OCI-LY7 (cell line): ENCODE results near the gene CDKAL1. TPM values are rescaled to one million over a fixed set of nuclear protein-coding genes. Genes with fewer than 3 reads are reported as not detected.

Experiments
- BruUV-seq: library from RNA; stranded (reverse); fragments of 400-500 nt; replicated peaks from 2 replicates; lab custom pipeline; 2021; lab: Mats Ljungman, UMichigan
- CTCF ChIA-PET: fragments of 300-600 bp; sonication (Branson Sonifier 250); formaldehyde crosslinking; loops from one replicate; lab custom pipeline; 2022; ENCODE audit warnings: antibody characterized with exemption; ENCODE audit not compliant: unreplicated experiment; lab: Charles Lee
- POLR2A ChIA-PET: fragments of 300-600 bp; sonication (Branson Sonifier 250); formaldehyde crosslinking; loops from one replicate; lab custom pipeline; 2022; ENCODE audit warnings: antibody characterized with exemption; lab: Charles Lee
- DNase-seq: peaks from one replicate; pipeline ENCODE4 v3.0.0-alpha.2; 2015; ENCODE audit warnings: low spot score
- H2AFZ ChIP-seq: fragments of 200-600 bp; sonication (generic), shearing (Covaris generic); 2 replicates; pipeline ENCODE4 v1.6.1; 2014; ENCODE audit warnings: mild to moderate bottlenecking, antibody characterized with exemption, low read length, moderate library complexity
- H3K27ac ChIP-seq: fragments of 200-600 bp; sonication (generic); 2 replicates; pipeline ENCODE4 v1.5.1; 2014; ENCODE audit warnings: mixed run types, low read depth, mild to moderate bottlenecking, moderate library complexity, low read length, inconsistent platforms; ENCODE audit not compliant: poor library complexity, severe bottlenecking
- H3K36me3 ChIP-seq: fragments of 200-600 bp; sonication (generic); 2 replicates; pipeline ENCODE4 v1.6.1; 2014; ENCODE audit warnings: mild to moderate bottlenecking, antibody characterized with exemption, low read length, moderate library complexity, mixed read lengths; ENCODE audit not compliant: insufficient read depth
- H3K4me1 ChIP-seq: fragments of 200-600 bp; sonication (generic); 2 replicates; pipeline ENCODE4 v1.5.1; 2014; ENCODE audit warnings: mild to moderate bottlenecking, low read length; ENCODE audit not compliant: insufficient read depth, poor library complexity, severe bottlenecking
- H3K4me2 ChIP-seq: fragments of 200-600 bp; sonication (generic); 2 replicates; pipeline ENCODE4 v1.6.1; 2014; ENCODE audit warnings: mild to moderate bottlenecking, low read length
- H3K4me3 ChIP-seq: fragments of 200-600 bp; sonication (generic); 2 replicates; pipeline ENCODE4 v1.5.1; 2014; ENCODE audit warnings: mild to moderate bottlenecking, low read depth, low read length; ENCODE audit not compliant: poor library complexity, severe bottlenecking
- H3K79me2 ChIP-seq: fragments of 200-600 bp; sonication (generic); 2 replicates; pipeline ENCODE4 v1.6.1; 2016; ENCODE audit warnings: low read depth, mild to moderate bottlenecking, low read length, moderate library complexity, mixed read lengths; ENCODE audit not compliant: insufficient read depth
- H3K9me2 ChIP-seq: fragments of 200-600 bp; sonication (generic); 2 replicates; pipeline ENCODE4 v1.6.1; 2016; ENCODE audit warnings: mild to moderate bottlenecking, low read length, mixed read lengths; ENCODE audit not compliant: insufficient read depth
- H3K9me3 ChIP-seq: fragments of 200-600 bp; sonication (generic); 2 replicates; pipeline ENCODE4 v1.6.1; 2014; ENCODE audit warnings: mild to moderate bottlenecking, mixed run types, low read length, mixed read lengths
- H4K20me1 ChIP-seq: fragments of 200-600 bp; sonication (generic); 2 replicates; pipeline ENCODE4 v1.6.1; 2014; ENCODE audit warnings: mild to moderate bottlenecking, antibody characterized with exemption, low read length, moderate library complexity, mixed read lengths; ENCODE audit not compliant: insufficient read depth
- EZH2phosphoT487 ChIP-seq: fragments of 200-600 bp; sonication (generic); IDR thresholded peaks from 2 replicates; pipeline ENCODE4 v1.6.1; 2018; ENCODE audit warnings: low read depth, borderline replicate concordance, mild to moderate bottlenecking, mixed run types, antibody characterized with exemption, low read length, moderate library complexity, mixed read lengths
- intact Hi-C: fragments of 100-400 bp; cut with micrococcal nuclease; formaldehyde crosslinking; loops from one replicate; pipeline ENCODE4 v1.10.0; 2022; ENCODE audit not compliant: unreplicated experiment
- total RNA-seq, 2 experiments: library from RNA; depleted of rRNA in 1 of 2; stranded (reverse); fragments of >200 nt in 1 of 2; shearing (Covaris generic) in 1 of 2; gene quantifications; 2 replicates each; pipeline ENCODE4 v1.2.3, GENCODE V29; 2014 to 2022
- TF ChIP-seq, protein P1 (sequence below): fragments of 200-600 bp; sonication (generic); conservative IDR thresholded peaks from 2 replicates; pipeline ENCODE4 v1.5.1; 2014; ENCODE audit warnings: mild to moderate bottlenecking, antibody characterized with exemption, low read length, moderate library complexity, mixed read lengths

The CDKAL1 gene
- total RNA-seq, 2 experiments from 2014 or later: 19.9 to 21.1 TPM

DNA sequence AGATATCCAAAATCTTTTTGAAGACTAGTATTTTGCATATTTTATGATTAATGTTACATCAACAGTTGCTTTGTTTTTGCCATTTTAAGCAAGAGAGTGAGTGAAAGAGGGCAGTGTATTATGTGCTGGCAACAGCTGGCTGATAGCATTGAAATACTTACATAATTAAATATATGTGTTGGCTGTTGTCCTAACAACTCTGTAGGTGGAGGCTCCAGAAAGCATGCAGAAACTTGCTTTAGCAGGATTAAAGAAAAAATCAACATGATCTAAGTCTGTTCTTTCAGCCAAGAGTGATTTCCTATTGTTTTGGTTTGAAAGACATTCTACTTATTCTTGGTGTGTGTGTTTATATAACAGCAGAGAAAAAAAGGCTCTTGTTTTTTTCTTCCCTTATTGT, 127.5 kb downstream of the CDKAL1 start:
- H3K9me2 ChIP-seq: no peaks in the 10 kb centered on the region
- H3K4me1 ChIP-seq: no peaks in the 10 kb centered on the region
- TF ChIP-seq EZH2phosphoT487: no peak
- TF ChIP-seq, protein P1, sequence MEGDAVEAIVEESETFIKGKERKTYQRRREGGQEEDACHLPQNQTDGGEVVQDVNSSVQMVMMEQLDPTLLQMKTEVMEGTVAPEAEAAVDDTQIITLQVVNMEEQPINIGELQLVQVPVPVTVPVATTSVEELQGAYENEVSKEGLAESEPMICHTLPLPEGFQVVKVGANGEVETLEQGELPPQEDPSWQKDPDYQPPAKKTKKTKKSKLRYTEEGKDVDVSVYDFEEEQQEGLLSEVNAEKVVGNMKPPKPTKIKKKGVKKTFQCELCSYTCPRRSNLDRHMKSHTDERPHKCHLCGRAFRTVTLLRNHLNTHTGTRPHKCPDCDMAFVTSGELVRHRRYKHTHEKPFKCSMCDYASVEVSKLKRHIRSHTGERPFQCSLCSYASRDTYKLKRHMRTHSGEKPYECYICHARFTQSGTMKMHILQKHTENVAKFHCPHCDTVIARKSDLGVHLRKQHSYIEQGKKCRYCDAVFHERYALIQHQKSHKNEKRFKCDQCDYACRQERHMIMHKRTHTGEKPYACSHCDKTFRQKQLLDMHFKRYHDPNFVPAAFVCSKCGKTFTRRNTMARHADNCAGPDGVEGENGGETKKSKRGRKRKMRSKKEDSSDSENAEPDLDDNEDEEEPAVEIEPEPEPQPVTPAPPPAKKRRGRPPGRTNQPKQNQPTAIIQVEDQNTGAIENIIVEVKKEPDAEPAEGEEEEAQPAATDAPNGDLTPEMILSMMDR: no peak
- H3K27ac ChIP-seq: no peak overlapping the region
- POLR2A ChIA-PET: no interaction called here
- no peaks in the 10 kb centered on the region for H4K20me1 ChIP-seq
- H3K36me3 ChIP-seq: no peaks in the 10 kb centered on the region
- H2AFZ ChIP-seq: no peak overlapping the region
- intact Hi-C loops: no loop called here
- no peak overlapping the region for H3K4me3 ChIP-seq
- BruUV-seq: no TSS peak
- DNase-seq: no peak
- CTCF ChIA-PET: no interaction called here
- H3K9me3 ChIP-seq: no peaks in the 10 kb centered on the region
- no peaks in the 10 kb centered on the region for H3K79me2 ChIP-seq
- H3K4me2 ChIP-seq: no peak overlapping the region

- H4K20me1 ChIP-seq: no peaks in the 10 kb centered on the region
- no peak overlapping the region for H3K4me3 ChIP-seq
- no TSS peak for BruUV-seq
- no peaks in the 10 kb centered on the region for H3K36me3 ChIP-seq
- intact Hi-C loops: no loop called here
- no peak overlapping the region for H3K4me2 ChIP-seq
- CTCF ChIA-PET: no interaction called here
- H3K4me1 ChIP-seq: no peaks in the 10 kb centered on the region
- no peaks in the 10 kb centered on the region for H3K9me3 ChIP-seq
- no peak overlapping the region for H3K27ac ChIP-seq
- TF ChIP-seq EZH2phosphoT487: no peak
- no peak overlapping the region for H2AFZ ChIP-seq
- no peaks in the 10 kb centered on the region for H3K79me2 ChIP-seq
- no peak for DNase-seq
- H3K9me2 ChIP-seq: no peaks in the 10 kb centered on the region
- POLR2A ChIA-PET: no interaction called here
Observed at GRCh38 chr6:20664250-20664649, 130.0 kb downstream of the CDKAL1 start.

DNA sequence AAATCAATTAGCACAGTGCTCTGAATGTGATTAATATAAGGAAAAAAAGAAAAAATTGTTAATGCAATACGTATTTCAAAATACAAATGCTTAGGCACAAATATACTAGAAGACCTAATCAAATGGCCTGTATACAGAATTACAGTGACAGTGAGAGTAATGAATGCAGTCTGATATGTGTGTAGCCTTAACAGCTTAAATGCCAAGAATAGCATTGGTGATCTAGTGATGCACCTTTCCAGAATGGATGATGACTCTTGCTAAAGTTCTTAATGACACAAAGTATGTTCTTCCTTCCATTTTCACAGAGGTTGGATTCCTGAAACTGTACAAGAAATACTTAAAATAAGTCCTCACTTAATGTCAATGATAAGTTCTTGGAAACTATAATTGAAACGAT, 131.0 kb downstream of the CDKAL1 start:
- H3K36me3 ChIP-seq: no peaks in the 10 kb centered on the region
- CTCF ChIA-PET: no interaction called here
- H4K20me1 ChIP-seq: peaks cover 5% of the 10 kb centered on the region; the same call in 1 of the 2 replicates
- no peaks in the 10 kb centered on the region for H3K4me1 ChIP-seq
- no peaks in the 10 kb centered on the region for H3K9me2 ChIP-seq
- intact Hi-C loops: no loop called here
- no peaks in the 10 kb centered on the region for H3K79me2 ChIP-seq
- BruUV-seq: no TSS peak
- DNase-seq: no peak
- POLR2A ChIA-PET: interaction anchor here (0.6 kb wide), 1 partner anchor 433 kb away, joined by 11 read pairs; no protein-coding TSS in a partner anchor
- no peak overlapping the region for H3K4me2 ChIP-seq
- H2AFZ ChIP-seq: no peak overlapping the region
- no peak overlapping the region for H3K27ac ChIP-seq
- H3K9me3 ChIP-seq: no peaks in the 10 kb centered on the region
- no peak overlapping the region for H3K4me3 ChIP-seq
- TF ChIP-seq, protein P1: no peak
- TF ChIP-seq EZH2phosphoT487: no peak
